Urinary bladder (tissue), 4 donors: Measurements from ENCODE around the gene PIP4K2C. TPM values are rescaled to one million over a fixed set of nuclear protein-coding genes. Genes with fewer than 3 reads are reported as not detected.
"Not testable (repeated sequence)": the region's sequence is repeated elsewhere in the genome, so short reads cannot be mapped to it uniquely, and the experiment has no call there.

ENCODE experiments used
- DNase-seq: peaks from one replicate; pipeline ENCODE4 v3.0.0-alpha.2; 2015; ENCODE audit errors: extremely low spot score
- H3K27ac ChIP-seq: one replicate; pipeline ENCODE4 v1.5.1; 2013; ENCODE audit warnings: low read depth, mild to moderate bottlenecking, moderate library complexity
- H3K36me3 ChIP-seq: one replicate; pipeline ENCODE4 v1.6.1; 2013; ENCODE audit warnings: mild to moderate bottlenecking, moderate library complexity; ENCODE audit not compliant: insufficient read depth
- H3K4me1 ChIP-seq: one replicate; pipeline ENCODE4 v1.6.1; 2013; ENCODE audit warnings: mild to moderate bottlenecking, moderate library complexity; ENCODE audit not compliant: insufficient read depth
- H3K4me3 ChIP-seq: one replicate; pipeline ENCODE4 v1.5.1; 2013; ENCODE audit warnings: low read depth, low read length
- WGBS: extraction: QIAGEN DNeasy Blood & Tissue Kit; methylation state at CpG from one replicate; pipeline ENCODE4 v1.1.7; 2013; 5-methylcytosine and 5-hydroxymethylcytosine counted together
- polyA plus RNA-seq: library from polyadenylated mRNA; stranded (reverse); fragments of 200-250 nt; gene quantifications from one replicate; pipeline ENCODE4 v1.2.3, GENCODE V29; 2013
- total RNA-seq: library from RNA; depleted of rRNA; stranded (reverse); fragments of >200 nt; gene quantifications from one replicate; pipeline ENCODE4 v1.2.3, GENCODE V29; 2014
- donor health status: healthy with polysubstance abuse.
- donor health status: healthy.

The PIP4K2C gene
- total and polyA plus RNA-seq, 2 donors: 9.5 to 26.8 TPM

GRCh38 chr12:57612711-57613426 is 21.9 kb downstream of the PIP4K2C start:
- 81% methylated on average over 10 of the region's 10 CpGs for WGBS
- Histone ChIP-seq H3K4me3 (no peak overlapping the region), H3K36me3 (no peaks in the 10 kb centered on the region), H3K27ac (no peak overlapping the region), H3K4me1 (no peaks in the 10 kb centered on the region)
- no peak for DNase-seq

DNA sequence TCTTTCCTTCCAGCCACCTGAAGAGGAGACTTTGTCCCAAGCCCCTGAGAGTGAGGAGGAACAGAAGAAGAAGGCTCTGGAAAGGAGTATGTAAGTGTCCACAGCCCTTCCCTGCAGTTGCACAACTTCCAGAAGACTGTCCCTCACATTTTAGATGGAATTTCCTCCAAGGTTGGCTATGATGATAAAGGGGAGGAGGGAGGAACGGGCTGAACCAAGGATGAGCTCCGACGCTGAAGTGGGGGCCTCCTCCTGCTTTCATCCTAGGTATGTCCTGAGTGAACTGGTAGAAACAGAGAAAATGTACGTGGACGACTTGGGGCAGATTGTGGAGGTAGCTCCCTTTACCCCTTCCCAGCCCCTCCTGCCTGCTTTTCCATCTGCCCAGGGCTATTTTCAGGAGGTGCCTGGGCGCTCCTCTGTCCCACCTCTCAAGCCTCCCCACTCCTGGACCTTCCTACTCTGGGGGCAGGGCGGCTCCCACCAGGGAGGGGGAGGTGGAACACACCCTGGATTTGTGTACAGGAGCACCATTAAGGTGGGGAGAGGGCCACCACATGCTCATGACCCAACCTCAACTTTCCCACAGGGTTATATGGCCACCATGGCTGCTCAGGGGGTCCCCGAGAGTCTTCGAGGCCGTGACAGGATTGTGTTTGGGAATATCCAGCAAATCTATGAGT is 22.6 kb downstream of the PIP4K2C start:
- Histone ChIP-seq H3K27ac (no peak overlapping the region), H3K4me3 (no peak overlapping the region), H3K36me3 (no peaks in the 10 kb centered on the region), H3K4me1 (no peaks in the 10 kb centered on the region)
- no peak for DNase-seq
- WGBS: 78% methylated on average over 10 of the region's 10 CpGs

- Histone ChIP-seq H3K4me3 (no peak overlapping the region), H3K27ac (no peak overlapping the region), H3K4me1 (no peaks in the 10 kb centered on the region), H3K36me3 (no peaks in the 10 kb centered on the region)
- WGBS: 51% methylated on average over 14 of the region's 14 CpGs
- DNase-seq: no peak
These were observed 23.4 kb downstream of the PIP4K2C start for GRCh38 chr12:57614178-57614947.

DNA sequence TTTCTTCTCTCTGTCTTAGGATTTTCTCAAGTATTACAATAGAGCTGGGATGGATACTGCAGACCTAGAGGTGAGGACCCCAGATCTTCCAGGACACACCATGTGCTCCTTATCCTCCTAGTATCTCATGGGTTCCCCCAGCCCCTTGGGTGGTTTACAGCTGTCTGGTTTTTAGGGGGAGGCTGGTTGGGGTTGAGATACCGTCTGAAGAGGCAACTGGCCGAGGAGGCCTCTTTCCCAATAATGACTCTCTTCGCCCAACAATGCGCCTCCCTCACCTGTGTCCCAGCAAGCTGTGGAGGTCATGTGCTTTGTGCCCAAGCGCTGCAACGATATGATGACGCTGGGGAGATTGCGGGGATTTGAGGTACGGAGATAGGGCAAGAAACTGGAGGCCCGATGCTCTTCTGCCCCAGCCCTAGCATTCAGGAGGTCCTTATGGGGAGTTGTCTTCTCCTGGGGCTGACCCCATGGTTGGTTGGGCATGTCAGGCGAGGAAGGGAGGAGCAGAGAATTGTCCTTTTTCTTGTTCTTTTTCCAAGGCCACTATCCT is 24.0 kb downstream of the PIP4K2C start:
- Histone ChIP-seq H3K4me3 (no peak overlapping the region), H3K27ac (no peak overlapping the region), H3K36me3 (no peaks in the 10 kb centered on the region), H3K4me1 (no peaks in the 10 kb centered on the region)
- DNase-seq: no peak
- WGBS: 85% methylated on average over 11 of the region's 11 CpGs

- Histone ChIP-seq H3K36me3 (no peaks in the 10 kb centered on the region), H3K4me3 (no peak overlapping the region), H3K4me1 (no peaks in the 10 kb centered on the region), H3K27ac (no peak overlapping the region)
- no peak for DNase-seq
- WGBS: 78% methylated on average over 5 of the region's 5 CpGs
These were observed 24.6 kb downstream of the PIP4K2C start for GRCh38 chr12:57615637-57616036.

DNA sequence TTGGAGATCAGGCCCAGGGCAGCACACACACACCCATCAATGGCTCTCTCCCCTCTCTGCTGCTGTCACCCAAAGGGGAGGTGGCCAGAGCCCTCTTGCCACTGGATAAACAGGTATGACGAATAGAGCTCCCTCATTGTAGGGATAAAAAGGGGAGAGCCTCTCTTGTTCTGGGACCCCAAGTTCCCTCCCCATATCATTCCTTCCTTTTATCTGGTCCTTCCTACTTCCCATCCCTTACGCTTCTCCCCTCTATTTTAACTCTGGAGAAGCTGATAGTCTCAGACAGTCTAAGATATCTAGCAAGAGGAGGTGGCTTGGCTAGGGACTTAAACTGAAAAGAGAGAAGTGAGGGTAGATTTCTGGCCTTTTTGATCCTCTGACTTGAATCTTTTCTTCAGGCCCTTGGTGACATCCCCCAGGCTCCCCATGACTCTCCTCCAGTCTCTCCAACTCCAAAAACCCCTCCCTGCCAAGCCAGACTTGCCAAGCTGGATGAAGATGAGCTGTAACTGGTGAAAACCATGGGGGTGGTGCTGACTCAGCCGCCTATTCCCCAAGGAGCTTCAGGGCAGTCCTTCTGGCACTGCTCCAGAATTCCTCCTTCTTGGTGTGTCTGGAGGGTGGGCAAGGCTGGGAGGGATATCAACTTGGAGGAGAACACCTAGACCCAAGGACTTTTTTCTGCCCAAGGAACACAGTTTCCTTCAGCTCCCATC is 25.6 kb downstream of the PIP4K2C start:
- Histone ChIP-seq H3K36me3 (no peaks in the 10 kb centered on the region), H3K27ac (no peak overlapping the region)

GRCh38 chr12:57617942-57618341 is 26.9 kb downstream of the PIP4K2C start:
- no peak for DNase-seq
- H3K4me1 ChIP-seq: no peaks in the 10 kb centered on the region

More for the DNA sequence above, 25.6 kb downstream of the PIP4K2C start:
- Histone ChIP-seq H3K4me3 (no peak overlapping the region), H3K4me1 (no peaks in the 10 kb centered on the region)
- 74% methylated on average over 3 of the region's 3 CpGs for WGBS
- DNase-seq: no peak

DNA sequence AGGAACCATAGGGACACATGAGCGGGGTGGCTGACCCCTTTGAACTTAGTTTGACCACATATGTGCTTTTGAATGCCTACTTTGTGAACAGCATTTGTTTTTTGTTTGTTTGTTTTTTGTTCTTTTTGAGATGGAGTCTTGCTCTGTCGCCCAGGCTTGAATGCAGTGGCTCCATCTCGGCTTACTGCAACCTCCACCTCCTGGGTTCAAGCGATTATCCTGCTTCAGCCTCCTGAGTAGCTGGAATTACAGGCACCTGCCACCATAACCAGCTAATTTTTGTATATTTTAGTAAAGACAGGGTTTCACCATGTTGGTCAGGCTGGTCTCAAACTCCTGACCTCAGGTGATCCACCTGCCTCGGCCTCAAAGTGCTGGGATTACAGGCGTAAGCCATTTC is 27.4 kb downstream of the PIP4K2C start:
- H3K4me1 ChIP-seq, H3K4me3 ChIP-seq, DNase-seq, H3K27ac ChIP-seq, H3K36me3 ChIP-seq: not testable (repeated sequence)
- WGBS: 93% methylated on average over 6 of the region's 6 CpGs

More at GRCh38 chr12:57617942-57618341, 26.9 kb downstream of the PIP4K2C start:
- Histone ChIP-seq H3K36me3 (no peaks in the 10 kb centered on the region), H3K27ac (no peak overlapping the region), H3K4me3 (no peak overlapping the region)
- WGBS: 57% methylated on average over 11 of the region's 11 CpGs

DNA sequence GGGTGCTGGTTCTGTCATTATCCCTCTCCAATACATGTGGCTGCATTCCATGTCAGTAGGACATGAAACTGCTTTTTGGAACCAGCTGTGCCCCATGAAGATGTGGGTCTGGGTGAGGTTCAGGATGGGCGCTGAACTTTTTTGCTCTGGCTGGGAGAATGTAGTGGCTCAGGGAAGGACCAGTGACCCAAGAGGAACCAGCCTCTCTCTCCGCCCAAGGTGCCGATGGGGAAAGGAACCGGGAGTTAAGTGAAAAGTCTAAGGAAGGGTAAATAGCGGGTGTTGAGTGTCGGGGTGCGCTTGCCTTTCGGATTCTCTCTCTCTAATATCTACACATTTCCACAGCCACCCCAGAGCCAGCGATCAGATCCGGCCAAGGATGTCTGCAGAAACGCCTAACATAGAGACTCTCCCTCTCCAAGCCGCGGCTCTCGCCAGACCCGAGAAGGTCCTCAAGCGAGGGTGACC is 28.0 kb downstream of the PIP4K2C start:
- H3K4me1 ChIP-seq: no peaks in the 10 kb centered on the region
- no peak for DNase-seq
- WGBS: 70% methylated on average over 16 of the region's 16 CpGs

DNA sequence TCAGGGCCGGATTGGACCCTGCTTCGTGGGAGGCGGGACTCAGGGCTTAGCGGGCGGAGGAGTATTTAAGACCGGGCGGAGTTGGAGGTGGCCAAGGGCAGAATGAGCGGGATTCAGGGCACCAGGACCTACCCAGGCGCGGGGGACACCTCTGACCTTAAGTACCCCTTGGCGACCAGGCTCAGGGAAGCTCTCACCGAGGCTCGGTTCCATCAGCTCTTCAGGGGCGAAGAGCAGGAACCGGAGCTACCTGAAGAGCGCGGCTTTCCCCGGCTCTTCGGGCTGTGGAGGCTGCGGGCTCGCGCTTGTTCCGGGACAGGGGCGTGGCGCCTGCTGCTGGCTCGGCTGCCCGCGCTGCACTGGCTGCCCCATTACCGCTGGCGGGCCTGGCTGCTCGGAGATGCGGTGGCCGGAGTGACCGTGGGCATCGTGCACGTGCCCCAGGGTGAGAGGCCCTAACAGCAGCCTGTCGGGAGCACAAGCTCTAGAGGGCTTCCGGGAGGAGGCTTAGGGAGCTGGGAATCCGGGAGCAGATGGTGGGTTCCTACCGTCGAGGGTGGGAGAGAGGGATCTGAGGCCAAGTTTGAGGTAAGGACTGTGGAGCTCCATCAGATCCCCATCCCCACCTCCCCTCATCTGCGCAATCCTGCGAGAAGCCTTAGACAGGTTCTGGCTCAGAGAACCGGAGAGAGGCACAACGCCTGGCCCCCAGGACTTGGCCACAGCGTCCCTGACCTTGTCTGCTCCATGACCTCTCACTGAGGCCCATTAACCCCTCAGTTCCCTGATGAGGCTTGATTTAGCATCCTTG is 28.6 kb downstream of the PIP4K2C start:
- Histone ChIP-seq H3K4me1 (no peaks in the 10 kb centered on the region), H3K36me3 (no peaks in the 10 kb centered on the region), H3K27ac (no peak overlapping the region), H3K4me3 (no peak overlapping the region)
- 55% methylated on average over 46 of the region's 46 CpGs for WGBS
- DNase-seq: no peak

More for the DNA sequence above, 28.0 kb downstream of the PIP4K2C start:
- no peak overlapping the region for H3K27ac ChIP-seq
- H3K4me3 ChIP-seq: no peak overlapping the region
- H3K36me3 ChIP-seq: no peaks in the 10 kb centered on the region

GRCh38 chr12:57620245-57620935 is 29.4 kb downstream of the PIP4K2C start:
- no peaks in the 10 kb centered on the region for H3K36me3 ChIP-seq
- no peaks in the 10 kb centered on the region for H3K4me1 ChIP-seq
- no peak overlapping the region for H3K4me3 ChIP-seq
- no peak for DNase-seq
- H3K27ac ChIP-seq: no peak overlapping the region
- WGBS: 60% methylated on average over 13 of the region's 13 CpGs

GRCh38 chr12:57620936-57621496 is 30.0 kb downstream of the PIP4K2C start:
- peak overlapping the region; percentile 8 for H3K4me3 ChIP-seq
- no peak overlapping the region for H3K27ac ChIP-seq
- WGBS: 24% methylated on average over 42 of the region's 42 CpGs
- no peaks in the 10 kb centered on the region for H3K36me3 ChIP-seq
- H3K4me1 ChIP-seq: no peaks in the 10 kb centered on the region
- no peak for DNase-seq
